IPS-18a (cell line): ENCODE measurements around the gene HIVEP2.

Source experiments
- H3K27ac ChIP-seq: one replicate; pipeline ENCODE4 v1.5.1; 2013; ENCODE audit warnings: low read length
- H3K27me3 ChIP-seq: one replicate; pipeline ENCODE4 v1.6.1; 2013; ENCODE audit warnings: mild to moderate bottlenecking, low read length; ENCODE audit not compliant: control insufficient read depth, insufficient read depth
- H3K36me3 ChIP-seq: one replicate; pipeline ENCODE4 v1.6.1; 2013; ENCODE audit warnings: low read depth, low read length; ENCODE audit not compliant: control insufficient read depth
- H3K4me1 ChIP-seq: one replicate; pipeline ENCODE4 v1.6.1; 2013; ENCODE audit warnings: low read depth, low read length; ENCODE audit not compliant: control insufficient read depth
- H3K4me3 ChIP-seq: one replicate; pipeline ENCODE4 v1.5.1; 2013; ENCODE audit warnings: low read length
- H3K9ac ChIP-seq: one replicate; pipeline ENCODE4 v1.6.1; 2013; ENCODE audit warnings: mild to moderate bottlenecking, low read length, moderate library complexity
- H3K9me3 ChIP-seq: one replicate; pipeline ENCODE4 v1.6.1; 2013; ENCODE audit warnings: low read depth, low read length; ENCODE audit not compliant: control insufficient read depth

The HIVEP2 gene

DNA sequence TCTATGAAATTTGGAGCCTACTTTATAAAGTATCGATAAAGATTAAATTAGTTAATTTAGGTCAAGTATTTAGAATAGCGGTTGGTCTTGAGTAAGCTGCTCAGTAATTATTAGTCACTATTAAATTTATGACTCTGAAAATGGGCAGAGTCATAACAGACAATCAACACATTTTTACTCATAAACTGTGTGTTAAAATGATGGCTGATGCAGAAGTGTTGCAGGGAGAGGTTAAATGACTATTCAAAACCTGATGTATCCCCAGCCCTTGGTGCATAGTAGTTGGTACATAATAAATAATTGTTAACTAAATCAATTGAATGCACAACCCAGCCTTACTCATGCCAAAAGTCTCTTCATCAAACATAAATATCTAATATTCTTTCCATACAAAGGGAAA is 30.6 kb downstream of the HIVEP2 start:
- Histone ChIP-seq H3K4me3 (no peak overlapping the region), H3K4me1 (peaks cover 13% of the 10 kb centered on the region), H3K9ac (no peak overlapping the region)

DNA sequence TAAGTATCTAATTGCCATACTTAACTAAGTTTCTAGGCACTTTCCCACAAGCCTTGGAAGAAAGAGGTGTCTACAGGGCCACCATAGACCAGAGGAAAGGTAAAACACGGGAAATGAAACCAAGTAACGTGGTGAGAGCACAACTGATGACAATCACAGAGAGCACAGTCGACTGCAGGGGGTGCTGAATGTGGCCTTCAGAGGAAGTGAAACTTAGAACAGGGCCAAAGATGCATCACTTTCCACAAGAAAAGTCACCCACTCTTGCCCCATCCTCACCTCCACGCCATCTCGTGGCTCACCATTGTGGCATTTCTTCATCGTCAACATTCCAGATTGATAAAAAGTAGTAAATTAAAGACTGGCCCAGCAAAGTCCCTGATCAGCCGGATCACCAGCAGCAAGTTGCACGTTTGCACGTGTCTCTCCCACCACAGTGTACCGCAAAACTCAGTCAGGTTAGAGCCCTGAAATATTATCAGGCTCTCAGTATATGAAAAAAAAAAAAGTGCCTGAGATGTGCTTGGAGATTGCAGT is 31.4 kb downstream of the HIVEP2 start:
- peaks cover 13% of the 10 kb centered on the region for H3K4me1 ChIP-seq
- H3K9me3 ChIP-seq: no peaks in the 10 kb centered on the region
- no peaks in the 10 kb centered on the region for H3K36me3 ChIP-seq
- H3K27ac ChIP-seq: no peak overlapping the region
- no peak overlapping the region for H3K9ac ChIP-seq
- no peaks in the 10 kb centered on the region for H3K27me3 ChIP-seq
- no peak overlapping the region for H3K4me3 ChIP-seq

More for the DNA sequence above, 30.6 kb downstream of the HIVEP2 start:
- Histone ChIP-seq H3K9me3 (no peaks in the 10 kb centered on the region), H3K27me3 (no peaks in the 10 kb centered on the region), H3K36me3 (no peaks in the 10 kb centered on the region), H3K27ac (no peak overlapping the region)

DNA sequence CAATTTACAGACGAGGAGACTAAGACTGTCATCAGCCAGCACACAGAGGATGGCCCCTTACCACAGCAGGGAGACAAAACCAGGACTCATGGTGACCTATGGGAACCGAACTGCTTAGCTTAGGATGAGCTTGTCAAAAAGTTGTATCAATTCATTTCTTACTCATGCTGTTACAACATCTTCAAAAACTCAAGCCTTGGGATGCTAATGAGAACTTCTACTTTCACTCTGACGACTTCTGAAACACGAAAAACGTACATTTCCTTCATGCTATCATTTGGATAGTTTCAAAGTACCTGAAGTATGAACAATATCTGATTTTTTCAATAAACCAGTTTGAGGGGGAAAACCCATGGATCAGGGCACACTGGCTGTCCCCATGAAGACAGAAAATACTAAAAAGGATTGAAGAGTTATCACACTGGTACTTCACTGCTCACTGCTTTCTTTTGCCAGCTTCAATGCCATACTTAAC is 31.9 kb downstream of the HIVEP2 start:
- Histone ChIP-seq H3K27ac (no peak overlapping the region), H3K27me3 (no peaks in the 10 kb centered on the region), H3K9me3 (no peaks in the 10 kb centered on the region), H3K4me1 (peaks cover 13% of the 10 kb centered on the region), H3K4me3 (no peak overlapping the region), H3K36me3 (no peaks in the 10 kb centered on the region), H3K9ac (no peak overlapping the region)

DNA sequence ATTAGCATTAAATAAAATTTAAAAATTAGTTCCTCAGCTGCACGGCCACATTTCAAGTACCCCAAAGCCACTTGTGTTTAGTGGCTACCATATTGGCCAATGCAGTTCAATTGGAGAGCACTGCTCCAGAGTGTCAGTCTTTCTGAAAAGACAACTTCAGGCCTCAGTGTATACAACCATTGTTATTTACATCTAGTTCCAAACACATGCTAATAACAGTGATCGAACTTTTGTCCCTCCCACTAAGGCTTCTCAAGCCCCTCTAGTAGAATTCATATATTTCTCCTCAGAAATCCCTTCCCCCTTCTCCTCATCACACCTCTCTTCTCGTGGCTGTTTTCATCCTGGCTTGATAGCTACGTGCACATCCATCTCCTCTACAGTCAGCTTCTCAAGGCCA is 32.9 kb downstream of the HIVEP2 start:
- Histone ChIP-seq H3K9ac (no peak overlapping the region), H3K27me3 (no peaks in the 10 kb centered on the region), H3K4me3 (no peak overlapping the region), H3K9me3 (no peaks in the 10 kb centered on the region), H3K36me3 (no peaks in the 10 kb centered on the region), H3K4me1 (peaks cover 19% of the 10 kb centered on the region), H3K27ac (no peak overlapping the region)

DNA sequence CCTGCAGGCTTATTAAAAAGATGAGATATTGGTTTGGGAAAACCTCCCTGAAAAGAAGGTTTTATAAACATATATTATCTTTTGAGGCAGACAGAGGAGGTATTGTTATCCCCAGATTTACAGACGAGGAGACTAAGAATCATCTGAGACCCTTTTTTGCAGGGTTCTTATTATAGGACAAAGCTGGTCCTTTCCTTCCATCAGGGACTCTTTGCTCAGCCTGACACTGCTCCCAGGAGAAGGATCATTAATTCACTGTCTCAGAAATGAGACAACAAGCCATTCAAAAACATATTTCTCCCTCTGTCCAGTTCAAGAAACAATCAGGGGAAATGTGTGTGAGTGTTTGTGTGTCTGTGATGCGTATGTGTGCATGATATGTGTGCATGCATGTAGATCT is 33.5 kb downstream of the HIVEP2 start:
- H3K9ac ChIP-seq: no peak overlapping the region
- H3K36me3 ChIP-seq: no peaks in the 10 kb centered on the region
- no peak overlapping the region for H3K4me3 ChIP-seq
- H3K4me1 ChIP-seq: peaks cover 22% of the 10 kb centered on the region
- no peaks in the 10 kb centered on the region for H3K27me3 ChIP-seq
- H3K9me3 ChIP-seq: no peaks in the 10 kb centered on the region
- H3K27ac ChIP-seq: no peak overlapping the region

DNA sequence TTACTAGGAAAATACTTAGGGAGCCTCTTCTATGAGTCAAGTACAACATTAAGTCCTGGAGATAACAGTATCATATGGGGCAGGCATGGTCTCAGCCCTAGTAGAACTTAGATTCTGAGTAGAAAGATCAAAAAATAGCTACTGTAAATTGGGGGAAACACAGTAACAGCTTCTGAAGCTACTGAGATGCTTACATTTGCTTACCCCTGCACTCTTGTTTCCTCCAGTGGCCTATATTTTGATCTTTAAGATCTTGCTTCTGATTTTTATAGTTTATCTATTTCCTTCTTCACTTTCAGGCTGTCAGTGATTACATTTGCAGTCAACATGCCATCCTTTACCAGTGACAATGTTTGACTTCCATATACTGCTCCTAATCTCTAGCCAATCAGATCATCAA is 35.3 kb downstream of the HIVEP2 start:
- Histone ChIP-seq H3K4me3 (no peak overlapping the region), H3K27me3 (no peaks in the 10 kb centered on the region), H3K9me3 (no peaks in the 10 kb centered on the region), H3K9ac (no peak overlapping the region), H3K4me1 (peaks cover 22% of the 10 kb centered on the region), H3K27ac (no peak overlapping the region), H3K36me3 (no peaks in the 10 kb centered on the region)

DNA sequence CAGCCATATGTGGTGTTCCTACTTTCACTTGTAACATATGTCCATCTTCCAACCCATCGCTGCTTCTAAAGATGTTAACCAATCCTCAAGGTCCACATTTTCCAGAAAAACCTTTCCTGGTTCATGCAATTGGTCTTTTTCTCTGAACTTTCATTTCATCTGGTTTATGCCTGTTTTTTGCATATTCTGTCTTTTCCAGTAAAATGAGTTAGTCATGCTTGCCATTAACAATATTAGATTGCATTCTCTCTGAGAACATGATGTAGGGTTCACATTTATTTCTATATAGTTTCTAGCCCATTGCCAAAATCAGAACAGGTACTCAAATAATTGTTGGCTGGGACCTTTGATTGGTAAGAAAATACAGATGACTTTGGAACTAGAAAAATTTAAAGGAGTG is 36.7 kb downstream of the HIVEP2 start:
- no peak overlapping the region for H3K4me3 ChIP-seq
- no peak overlapping the region for H3K27ac ChIP-seq
- H3K4me1 ChIP-seq: peaks cover 22% of the 10 kb centered on the region
- H3K27me3 ChIP-seq: no peaks in the 10 kb centered on the region
- no peaks in the 10 kb centered on the region for H3K9me3 ChIP-seq
- no peak overlapping the region for H3K9ac ChIP-seq
- H3K36me3 ChIP-seq: no peaks in the 10 kb centered on the region

DNA sequence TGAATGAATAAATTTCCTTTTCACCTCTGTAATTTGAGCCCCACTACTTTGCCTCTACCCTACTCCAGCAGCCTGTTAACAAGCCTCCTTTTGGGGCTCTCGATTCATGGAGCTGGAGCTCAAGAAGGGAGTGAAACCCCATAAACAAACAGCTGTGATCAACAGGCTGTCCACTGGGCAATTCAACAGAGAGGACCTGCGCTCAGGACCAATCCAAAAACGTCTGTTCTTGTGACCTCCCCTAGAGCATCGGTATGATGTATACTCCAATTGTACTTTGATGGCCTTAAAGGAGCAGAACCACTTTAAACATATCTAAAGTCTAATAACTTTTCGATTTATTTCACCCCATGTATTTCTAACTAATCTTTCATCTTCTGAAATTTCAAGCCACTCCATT is 37.4 kb downstream of the HIVEP2 start:
- Histone ChIP-seq H3K27me3 (no peaks in the 10 kb centered on the region), H3K27ac (no peak overlapping the region), H3K4me1 (peaks cover 22% of the 10 kb centered on the region), H3K9me3 (no peaks in the 10 kb centered on the region), H3K36me3 (no peaks in the 10 kb centered on the region), H3K4me3 (no peak overlapping the region), H3K9ac (no peak overlapping the region)

DNA sequence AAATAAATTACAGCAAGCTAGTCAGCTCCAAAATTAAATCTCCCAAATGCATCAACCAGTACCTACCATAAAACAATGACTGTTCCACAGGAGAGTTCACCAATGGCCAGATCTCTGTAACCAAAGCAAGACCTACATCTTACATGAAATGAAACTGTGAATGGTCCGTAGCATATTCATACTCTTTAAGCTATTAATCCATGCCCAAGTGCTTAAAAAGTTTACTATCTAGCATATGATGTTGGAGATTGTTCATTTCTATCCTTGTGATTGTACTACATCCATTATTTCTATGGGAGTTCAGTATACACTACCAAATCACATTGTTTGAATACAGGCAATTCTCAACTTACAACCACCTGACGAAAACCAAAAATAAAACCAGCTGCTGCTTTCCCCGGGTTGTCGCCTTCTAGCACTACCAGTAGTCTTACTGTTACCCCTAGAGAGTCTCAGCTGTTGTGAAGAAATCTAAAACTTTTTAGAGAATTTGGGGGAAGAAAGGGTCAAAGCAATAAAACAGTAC is 38.0 kb downstream of the HIVEP2 start:
- no peaks in the 10 kb centered on the region for H3K36me3 ChIP-seq
- H3K27me3 ChIP-seq: no peaks in the 10 kb centered on the region
- no peak overlapping the region for H3K4me3 ChIP-seq
- no peaks in the 10 kb centered on the region for H3K9me3 ChIP-seq
- H3K4me1 ChIP-seq: peaks cover 22% of the 10 kb centered on the region
- H3K27ac ChIP-seq: no peak overlapping the region
- H3K9ac ChIP-seq: no peak overlapping the region

DNA sequence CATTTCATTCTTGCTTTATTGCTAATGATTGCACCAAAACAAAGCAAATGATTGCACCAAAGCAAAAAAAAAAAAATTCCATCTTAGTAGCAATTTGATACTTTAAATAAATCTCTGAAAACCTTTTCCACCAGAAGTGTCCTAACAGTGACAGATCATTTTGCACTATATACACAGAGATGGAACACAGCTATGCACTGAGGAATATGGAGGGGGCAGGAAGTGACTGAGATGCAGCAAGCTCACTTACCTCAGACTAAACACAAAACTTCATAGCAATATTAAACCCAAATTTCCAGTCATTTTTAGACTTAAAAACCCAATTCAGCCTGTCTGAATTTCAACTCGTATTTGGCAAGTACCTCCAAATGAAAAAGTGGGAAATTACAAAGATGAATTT is 41.2 kb downstream of the HIVEP2 start:
- H3K9me3 ChIP-seq: no peaks in the 10 kb centered on the region
- H3K27me3 ChIP-seq: no peaks in the 10 kb centered on the region
- H3K27ac ChIP-seq: no peak overlapping the region
- peaks cover 9% of the 10 kb centered on the region for H3K4me1 ChIP-seq
- no peak overlapping the region for H3K4me3 ChIP-seq
- no peaks in the 10 kb centered on the region for H3K36me3 ChIP-seq
- no peak overlapping the region for H3K9ac ChIP-seq

DNA sequence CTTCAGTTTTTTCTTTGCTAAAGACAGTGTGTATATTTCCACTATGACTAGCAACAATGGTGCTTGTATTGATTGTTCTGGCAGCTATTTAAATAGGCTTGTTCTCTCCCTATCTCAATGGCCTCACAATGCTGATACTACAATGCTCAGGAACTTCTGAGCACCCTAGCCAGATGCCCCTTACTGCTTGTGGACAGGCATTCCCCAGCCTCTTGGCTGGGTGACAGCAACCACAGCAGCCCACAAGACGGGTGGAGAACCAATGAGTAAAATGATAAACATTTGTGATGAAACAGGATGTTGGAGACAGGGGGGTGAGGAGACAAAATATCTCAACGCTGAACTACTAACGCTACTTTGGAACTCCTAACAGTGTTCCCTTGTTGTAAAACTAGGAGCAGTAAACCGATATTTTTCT is 42.3 kb downstream of the HIVEP2 start:
- Histone ChIP-seq H3K36me3 (no peaks in the 10 kb centered on the region), H3K9me3 (no peaks in the 10 kb centered on the region), H3K27ac (no peak overlapping the region), H3K4me1 (peaks cover 8% of the 10 kb centered on the region), H3K4me3 (no peak overlapping the region), H3K27me3 (no peaks in the 10 kb centered on the region), H3K9ac (no peak overlapping the region)

DNA sequence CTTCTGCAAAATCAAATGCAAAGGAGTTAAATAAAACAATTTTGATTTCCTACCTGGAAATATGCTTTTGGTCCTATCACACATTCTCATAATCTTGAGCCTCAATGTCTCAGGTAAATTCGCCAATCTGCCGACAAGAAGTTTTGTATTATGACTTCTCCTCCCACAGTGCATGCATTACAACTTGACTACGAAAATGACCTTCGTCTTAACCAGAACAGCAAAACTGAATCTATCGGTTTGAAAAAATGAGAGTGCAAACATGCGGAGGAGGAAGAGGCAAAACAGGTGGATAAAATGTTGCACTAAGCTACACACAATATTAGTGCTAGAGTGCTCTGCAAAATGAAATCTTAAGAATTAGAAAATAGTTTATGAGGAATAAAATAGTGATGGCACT is 43.4 kb downstream of the HIVEP2 start:
- no peaks in the 10 kb centered on the region for H3K27me3 ChIP-seq
- H3K9me3 ChIP-seq: no peaks in the 10 kb centered on the region
- H3K36me3 ChIP-seq: no peaks in the 10 kb centered on the region
- H3K4me1 ChIP-seq: no peaks in the 10 kb centered on the region
- no peak overlapping the region for H3K9ac ChIP-seq
- no peak overlapping the region for H3K4me3 ChIP-seq
- H3K27ac ChIP-seq: no peak overlapping the region
